ENCODE data around the gene CEACAM4.

CEACAM4 gene

DNA sequence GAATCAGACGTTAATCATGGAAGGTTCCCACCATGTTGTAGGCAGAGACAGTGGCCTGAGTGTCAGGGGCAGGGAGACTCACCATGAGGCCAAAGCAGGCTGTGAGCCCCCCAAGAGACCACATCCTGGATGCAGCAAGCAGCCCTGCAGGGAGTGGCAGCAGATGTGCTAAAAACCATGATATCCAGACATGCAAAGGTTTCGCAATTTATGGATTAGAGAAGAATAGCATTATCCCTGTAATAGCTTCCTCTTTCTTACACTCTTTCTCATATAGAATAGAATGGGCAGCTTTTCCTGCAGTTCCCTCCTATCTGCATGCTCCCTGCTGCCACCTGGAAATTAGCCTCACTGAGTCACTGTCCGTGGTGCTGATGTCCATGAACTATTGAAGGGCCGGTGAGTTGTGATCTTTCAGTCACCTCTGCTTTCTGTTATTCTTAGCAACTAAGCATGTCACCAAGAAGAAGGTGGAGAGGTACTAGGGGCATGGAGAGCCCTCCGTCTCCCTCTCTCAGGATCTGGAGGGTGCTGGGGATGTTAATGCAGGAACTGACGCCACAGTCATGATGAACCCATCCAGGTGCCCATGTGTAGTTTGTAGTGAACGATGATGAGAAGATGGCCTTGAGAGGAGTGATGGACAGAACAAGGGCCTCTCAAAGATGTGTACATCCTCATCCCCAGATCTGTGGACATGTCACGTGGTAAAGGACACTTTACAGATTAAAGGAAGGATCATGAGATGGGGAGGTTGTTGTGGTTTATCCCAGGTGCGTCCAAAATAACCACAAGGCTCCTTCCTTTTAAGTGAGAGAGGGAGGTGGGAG is 9.9 kb downstream of the CEACAM4 start:
- DNase-seq: no peak

DNA sequence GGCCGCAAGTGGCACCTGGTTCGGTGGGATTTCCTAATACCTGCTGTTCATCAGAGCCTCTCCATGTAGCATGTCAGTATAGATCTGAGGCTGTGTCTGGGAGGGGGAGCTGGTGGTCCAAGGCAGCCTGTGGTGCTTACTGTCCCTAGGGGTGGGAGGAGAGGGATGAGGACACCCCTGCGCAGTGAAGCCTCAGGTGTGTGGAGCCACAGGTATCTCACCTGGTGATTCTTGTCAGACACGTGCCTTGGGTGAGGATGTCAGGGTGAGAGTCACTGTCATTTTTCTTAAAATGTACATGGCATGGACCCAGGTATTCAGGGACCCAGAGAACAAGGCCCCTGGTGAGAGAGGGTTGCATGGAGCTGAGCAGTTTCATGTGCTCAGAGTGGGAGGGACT is 11.7 kb downstream of the CEACAM4 start:
- DNase-seq: no peak

DNA sequence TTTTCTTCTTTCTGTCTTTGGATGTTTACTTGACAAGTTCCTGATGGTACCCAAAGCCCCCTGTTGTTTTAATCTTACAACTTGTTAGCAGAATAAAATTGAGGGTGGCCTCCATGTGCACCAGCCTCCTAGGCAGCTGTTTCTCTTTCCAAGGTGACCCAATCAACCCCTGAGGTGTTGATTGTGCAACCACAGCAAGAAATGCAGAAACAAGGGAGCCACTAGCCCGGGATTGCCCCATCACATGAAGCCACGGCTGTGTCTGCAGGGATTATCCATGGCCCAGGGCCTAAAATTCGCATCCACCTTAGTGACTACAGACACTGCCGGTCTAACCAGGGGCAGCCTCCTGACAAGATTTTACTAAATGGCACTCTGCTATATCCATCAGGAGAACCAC is 14.4 kb downstream of the CEACAM4 start:
- DNase-seq: no peak

DNA sequence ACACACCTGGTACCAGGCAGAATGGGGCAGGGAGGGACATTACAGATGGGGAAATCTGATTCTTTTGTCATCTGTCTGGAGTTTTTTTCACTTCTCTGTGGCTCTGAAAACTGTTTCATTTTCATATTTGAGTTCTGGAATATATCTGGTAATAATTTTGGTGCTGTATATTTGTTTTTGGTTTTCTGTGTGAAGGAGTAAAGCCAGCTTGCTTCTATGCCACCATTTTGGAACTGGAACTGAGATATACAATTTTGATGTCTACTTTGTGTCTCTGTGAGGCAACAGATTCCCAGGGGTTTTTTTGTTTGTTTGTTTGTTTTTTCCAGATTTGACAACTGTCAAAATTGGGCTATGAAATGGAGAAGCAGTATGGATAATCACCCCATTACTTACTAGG is 16.1 kb downstream of the CEACAM4 start:
- no peak for DNase-seq

DNA sequence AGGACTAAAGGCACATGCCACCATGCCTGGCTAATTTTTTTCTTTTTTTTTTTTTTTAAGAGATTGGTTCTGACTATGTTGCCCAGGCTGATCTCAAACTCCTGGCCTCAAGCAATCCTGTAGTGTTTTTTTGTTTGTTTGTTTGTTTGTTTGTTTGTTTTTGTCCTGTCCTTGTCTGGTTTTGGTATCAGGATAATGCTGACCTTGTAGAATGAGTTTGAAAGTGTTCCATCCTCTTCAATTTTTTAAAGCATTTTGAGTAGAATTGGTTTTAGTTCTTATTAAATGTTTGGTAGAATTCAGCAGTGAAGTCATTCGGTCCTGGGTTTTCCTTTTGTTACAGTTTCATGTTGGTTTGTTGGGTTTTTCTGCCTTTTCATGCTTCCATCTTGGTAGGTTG is 19.2 kb downstream of the CEACAM4 start:
- no peak for DNase-seq

DNA sequence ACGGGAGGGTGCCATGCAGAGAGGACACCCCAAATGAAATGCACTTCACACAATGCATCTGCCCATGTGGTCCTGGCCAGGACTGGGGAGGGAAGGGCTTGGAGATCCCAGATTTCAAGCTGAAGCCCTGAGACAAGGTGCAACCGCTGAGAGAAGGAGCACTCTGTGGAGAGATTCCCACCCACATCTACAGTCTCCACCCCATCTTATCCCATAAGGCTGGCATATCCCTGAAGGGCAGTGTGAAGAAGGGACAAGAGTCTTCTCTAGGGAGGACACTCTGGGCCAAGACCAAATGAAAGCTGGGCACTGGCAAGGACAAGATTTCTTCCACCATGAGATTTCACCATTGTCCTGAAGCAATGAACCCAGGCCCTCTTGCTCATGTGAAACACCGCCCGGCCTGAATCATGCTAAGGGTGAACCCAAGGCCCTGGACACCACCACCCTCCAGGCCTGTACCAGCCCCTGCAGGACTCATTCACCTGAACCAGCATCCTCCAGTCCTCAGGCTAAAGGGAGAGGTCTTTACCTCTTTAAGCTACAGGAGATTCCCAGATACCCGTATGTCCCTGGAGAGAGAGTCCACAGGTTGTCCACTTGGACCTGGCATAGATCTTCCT is 20.5 kb downstream of the CEACAM4 start:
- DNase-seq: no peak

DNA sequence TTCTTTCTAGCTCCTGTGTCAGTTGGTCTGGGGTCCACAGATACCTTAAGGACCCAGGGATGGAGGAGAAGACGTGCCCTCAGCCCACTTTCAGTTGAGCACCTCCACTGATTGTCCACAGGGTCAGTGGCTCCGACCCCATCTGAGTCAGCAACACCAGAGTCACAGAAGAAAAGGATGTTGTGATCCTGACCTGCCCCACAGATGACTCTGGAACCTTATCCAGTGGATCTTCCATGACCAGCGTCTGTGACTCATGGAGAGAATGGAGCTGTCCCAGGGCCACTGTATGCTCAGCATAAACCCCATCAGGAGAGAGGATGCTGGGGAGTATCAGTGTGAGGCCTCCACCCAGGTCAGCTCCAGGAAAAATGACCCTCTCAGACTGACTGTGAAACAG is 22.0 kb downstream of the CEACAM4 start:
- DNase-seq: no peak

DNA sequence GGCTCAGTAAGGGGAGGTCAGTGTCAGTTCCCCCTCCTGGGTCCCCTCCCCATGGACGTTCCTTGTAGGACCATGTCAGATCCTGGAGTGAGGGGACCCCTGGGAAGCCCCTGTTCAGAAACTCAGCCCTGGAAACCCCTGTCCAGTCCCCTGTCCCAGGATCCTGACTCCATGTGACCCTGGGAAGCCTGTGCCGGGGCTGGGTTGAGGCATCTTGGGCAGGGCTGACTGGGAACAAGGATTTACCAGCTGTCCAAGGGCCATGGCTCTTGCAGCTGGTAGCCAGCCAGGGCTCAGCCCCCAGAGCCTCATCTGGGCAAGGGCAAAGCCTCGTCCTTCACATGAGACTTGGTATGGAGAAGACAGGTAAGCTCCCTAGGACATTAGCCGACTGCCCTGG is 25.1 kb downstream of the CEACAM4 start:
- no peak for DNase-seq

DNA sequence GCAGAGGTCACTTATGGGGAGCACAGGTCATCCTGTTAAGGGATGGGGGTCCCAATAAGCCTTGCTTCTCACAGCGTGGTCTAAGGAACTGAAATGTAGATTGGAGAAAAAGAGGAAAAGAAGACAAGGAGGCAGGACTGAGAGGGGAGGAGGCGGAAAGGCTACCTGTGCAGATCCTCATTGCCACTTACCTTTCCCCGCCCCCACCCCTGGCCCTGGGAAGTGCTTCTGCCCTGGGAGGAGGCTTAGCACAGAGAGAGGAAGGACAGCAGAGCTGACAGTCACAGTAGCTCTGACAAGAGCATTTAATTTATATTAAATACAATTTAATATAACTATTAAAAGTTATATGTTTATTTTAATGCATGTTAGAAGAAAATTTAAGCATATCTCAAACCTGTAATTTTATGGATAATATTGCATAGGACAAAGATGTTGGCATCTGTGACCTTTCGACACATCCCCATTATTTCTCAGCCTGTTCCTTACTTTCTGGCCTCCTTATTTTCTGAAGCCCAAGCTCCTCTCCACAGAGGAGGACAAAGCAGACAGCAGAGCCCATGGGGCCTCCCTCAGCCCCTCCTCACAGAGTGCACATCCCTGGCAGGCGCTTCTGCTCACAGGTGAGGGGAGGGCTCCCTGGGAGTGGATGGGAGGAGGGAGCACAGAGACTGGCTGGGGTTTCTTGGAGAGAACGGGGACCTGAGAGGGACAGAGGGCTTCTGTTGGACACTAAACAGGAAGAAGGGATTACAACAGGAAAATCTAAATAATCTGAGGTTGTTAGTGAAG is 27.5 kb downstream of the CEACAM4 start:
- DNase-seq: no peak

DNA sequence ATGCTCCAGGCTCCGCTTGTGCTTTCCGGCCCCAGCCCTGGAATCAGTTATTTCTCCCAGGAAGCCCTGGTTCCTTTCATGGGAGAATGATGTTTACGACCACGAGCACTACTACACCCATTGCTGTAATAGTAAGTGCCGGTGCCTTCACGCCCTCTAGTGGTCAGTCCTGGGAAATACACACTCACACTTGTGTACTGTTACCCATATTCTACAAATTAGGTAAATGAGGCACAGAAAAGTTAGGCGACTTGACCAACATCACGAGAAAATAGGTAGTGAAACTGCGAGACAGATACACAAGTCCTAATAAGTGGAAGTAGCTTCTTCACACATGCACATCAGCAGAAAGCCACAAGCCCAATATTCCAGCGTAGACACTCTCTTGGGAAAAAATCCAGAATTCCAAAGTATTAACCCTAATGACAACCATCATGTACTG is 29.3 kb downstream of the CEACAM4 start:
- no peak for DNase-seq

DNA sequence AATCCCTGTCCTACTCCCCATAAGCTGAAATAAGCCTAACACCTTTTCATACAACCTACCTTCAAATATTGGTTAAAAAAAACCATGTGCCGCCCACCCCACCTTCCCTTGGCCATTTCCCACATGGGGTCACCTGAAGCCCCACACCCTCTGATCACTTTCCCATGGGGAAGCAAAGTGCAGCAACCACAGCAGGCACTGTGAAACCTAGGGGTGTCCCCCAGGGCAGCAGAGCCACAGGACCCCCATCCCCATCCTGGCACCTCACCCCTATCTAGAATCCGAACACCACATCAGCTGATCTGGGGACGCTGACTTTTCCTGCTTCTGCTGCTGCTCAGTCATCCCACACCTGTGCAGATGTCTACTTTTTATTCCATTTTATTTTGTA is 31.0 kb downstream of the CEACAM4 start:
- DNase-seq: no peak

DNA sequence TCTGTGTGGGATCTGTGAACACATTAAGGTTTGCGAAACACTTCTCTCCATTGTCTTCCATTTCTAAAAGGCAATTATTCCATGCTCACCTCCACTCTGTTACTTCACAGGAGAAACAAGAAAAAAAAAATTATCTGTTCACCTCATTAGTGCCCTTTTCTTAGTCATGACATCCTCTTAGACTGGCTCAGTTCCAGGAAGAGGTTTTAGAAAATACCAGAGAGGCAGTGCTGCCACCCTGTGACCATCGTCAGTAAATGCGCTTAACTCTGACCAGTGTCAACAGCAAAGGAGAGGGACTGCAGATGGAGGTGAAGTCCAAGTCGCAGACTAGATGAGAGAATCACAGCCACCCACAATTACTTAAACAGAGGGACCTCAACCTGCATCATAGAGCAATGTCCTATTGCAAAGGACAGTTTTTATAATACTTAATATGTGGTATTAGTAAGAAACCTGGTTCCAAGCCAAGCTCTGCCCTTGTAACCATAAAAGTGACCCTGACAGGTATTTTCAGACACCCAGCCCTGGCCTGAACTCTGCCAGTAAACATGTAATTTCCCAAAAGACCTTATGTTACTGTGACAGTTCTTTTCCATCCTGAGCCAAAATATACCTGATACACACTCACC is 31.5 kb downstream of the CEACAM4 start:
- DNase-seq: no peak

DNA sequence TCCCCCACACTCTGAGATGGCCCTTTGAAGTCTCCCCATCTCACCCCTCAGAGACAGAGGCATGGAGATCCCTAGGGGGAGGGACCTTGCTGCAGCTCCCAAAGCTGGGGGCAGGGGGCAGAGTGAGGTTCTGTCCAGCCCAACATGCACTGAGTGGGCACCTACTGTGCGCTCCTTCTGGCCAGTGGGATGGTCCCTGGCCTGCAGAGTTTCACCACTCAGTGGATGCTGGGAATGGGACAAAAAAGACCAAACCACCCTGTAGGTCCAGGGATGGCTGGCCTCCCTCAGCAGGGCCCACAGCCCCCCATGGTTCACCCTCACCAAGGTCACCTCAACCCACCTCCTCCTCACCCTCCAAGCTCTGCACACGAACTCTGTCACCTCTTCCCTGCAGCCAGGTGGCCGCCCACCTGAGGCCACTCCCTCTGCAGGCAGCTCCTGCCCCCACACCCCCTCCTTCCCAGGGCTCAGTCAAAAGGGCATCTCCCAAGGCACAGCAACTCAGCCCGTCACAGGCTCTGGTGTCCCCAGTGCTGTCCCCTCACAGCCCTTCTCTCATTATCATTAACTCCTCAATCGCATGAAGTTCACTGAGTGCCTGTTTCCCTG is 34.8 kb downstream of the CEACAM4 start:
- DNase-seq: no peak

DNA sequence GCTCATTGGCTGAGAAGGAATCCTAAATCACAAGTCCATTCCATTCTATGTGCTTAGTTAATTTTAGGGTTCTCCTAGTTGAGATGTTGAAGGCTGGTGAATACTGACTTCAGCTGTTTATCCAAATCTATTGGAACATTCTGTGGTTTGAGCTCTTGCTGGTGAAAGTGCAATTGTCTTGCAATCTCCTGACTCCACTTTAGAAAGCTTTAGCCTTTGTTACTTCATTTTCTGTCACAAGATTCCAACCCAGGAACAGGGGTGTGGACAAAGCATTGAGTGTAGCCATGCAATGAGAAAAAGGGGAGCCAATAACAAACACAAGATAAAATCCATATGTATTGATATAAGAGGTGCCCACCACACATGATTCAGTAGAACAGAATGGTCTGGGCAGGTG is 35.9 kb downstream of the CEACAM4 start:
- no peak for DNase-seq

DNA sequence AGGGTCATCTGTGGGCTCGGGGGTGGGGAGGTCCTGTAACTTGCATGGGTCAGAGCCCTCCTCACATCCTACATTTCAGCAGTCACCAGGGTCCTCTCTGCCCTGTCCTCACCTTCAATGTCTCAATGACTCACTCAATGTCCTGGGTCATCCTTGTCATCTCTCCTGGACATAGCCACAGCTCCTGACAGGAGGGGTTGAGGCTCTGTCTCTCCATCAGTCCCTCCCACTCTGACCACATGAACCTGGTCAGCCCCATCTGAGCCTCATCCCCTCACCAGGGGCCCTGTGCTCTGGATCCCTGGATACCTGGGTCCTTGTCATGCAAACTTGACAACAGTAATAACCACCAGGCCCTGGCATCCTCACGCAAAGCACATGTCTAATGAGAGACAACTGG is 37.5 kb downstream of the CEACAM4 start:
- DNase-seq: no peak

DNA sequence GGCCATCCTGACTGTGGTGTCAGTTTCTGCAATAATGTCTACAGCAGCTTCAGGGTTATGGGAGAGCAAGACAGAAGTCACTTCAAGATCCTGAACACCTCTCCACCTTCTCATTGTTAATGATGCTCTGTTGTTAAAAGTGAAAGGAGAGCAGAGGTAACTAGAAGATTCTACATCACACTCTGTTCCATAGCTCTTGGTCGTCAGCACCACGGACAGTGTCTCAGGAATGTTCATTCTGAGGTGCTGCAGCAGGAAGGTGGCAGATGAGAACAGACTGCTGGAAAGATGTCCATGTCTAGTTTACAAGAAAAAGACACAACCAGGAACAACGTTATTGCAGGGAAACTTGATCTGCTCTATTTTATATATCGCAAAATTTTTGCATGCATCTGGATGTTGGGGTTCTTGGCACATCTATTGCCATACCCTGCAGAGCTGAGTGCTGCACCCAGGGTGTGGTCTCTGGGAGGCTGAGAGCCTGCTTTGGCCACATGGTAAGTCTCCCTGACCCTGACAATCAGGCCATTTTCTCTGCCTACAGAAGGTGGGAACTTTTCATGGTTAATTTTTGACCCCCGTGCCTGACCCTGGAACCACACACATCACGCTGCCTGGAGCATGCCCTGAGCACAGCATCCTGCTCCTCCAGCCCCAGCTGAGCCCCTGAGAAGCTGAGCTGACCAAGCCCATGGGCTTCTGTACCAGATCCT is 38.2 kb downstream of the CEACAM4 start:
- no peak for DNase-seq

DNA sequence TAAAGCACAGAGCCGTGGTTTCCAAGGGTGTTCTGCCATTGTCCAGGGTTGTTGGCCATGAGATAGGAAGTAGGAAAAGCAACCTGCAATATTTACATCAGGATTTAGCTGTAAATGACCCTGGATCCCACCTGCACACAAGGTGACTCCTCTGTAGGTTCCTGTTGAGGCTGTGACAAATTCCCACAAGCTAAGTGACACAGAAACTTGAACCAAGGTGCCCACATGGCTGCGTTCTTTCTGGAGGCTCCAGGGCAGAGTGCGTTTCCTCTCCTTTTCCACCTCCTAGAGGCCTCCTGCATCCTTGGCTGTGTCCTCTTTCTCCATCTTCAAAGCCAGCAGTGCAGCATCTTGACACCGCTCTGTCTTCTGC is 39.0 kb downstream of the CEACAM4 start:
- DNase-seq: no peak

DNA sequence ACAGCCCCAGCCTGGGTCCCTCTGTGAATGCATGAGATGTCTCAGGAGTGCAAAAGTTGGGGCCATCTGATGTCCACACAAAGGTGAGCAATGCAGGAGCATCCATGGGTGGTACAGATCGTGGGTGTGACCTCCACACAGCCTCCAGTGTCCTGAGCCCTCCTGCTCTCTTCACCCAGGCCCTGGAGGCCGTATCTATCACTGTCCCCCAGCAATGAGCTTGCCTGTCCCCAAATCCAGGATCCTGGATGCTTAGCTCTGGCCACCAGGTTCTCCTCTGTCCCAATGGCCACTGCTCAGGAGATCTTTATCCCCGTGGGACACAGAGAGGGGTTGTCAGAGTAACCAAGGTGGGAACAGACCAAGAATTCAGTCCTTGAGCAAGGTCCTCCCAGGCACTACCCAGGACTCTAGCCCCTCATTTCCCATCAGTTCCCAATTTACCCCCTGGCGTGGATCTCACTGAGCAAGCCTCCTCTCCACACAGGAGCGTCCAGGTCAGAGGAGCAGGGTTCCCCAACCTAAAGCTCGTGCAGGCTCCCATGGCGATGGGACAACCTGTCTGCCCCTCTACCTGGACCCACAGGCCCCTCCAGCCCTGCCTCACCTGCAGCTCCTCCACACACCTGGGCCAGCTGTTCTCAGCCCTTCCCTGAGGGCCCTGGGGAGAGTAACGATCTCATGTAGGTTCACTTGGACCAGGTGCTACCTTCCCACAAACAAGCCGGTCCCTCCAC is 39.6 kb downstream of the CEACAM4 start:
- no peak for DNase-seq

DNA sequence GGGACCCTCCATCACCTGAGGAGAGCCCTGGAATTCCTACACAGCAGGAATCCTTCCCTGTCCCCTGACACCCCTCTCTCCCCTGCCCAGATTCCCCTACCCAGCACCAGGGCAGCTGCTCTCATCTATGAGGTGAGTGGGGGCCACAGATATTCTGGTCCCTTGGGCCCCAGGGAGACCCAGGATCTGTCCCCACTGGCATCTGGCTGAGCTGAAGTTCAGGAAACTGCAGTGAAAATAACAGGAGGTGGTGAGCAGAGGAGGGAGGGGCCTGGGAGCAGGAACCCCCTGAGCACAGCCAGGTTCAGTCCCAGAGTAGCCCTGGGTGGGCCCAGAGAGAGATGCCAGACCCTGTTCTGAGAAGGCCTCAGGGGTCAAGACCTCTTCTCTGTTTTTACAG is 40.8 kb downstream of the CEACAM4 start:
- DNase-seq: no peak

DNA sequence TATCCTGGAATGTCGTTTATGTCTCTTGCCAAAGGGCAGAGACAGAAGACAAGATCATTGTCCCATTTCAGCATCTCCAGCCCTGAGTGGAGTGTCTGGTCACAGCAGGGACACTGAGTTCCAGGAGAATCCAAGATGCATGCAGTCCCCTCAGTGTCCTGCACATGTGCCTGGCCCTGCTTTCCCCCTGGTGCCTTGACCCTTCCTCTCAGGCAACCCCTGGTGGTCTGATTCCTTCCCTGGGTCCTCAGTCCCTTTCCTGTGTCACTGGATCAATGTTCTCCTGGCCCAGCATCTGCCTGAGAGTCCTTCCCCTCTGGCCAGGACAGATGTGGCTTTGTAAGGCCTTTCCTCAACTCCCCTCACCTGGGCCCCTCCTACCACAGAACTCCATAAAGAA is 41.9 kb downstream of the CEACAM4 start:
- no peak for DNase-seq

DNA sequence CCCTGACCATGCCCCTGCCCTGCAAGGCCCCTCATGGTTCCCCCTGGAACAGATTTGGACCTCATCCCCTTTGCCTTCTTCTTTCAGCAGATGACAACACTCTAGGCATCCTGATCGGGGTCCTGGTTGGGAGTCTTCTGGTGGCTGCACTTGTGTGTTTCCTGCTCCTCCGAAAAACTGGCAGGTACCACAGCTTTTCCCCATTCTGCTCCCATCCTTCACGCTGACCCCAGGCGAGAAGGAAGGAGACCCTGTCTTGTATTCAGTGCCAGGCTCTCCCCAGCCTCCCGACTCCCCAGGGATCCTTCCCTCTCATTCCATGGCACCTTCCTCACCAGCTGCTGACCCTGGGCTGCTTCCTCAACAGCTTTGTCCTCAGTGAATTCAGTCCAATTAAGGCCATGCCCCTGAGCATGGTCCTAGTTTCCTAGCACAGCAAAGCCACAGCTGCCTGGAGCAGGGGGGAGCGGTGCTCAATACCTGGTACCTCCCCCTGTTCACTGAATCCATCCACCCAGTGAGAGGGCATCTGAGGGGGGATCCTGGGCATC is 42.5 kb downstream of the CEACAM4 start:
- no peak for DNase-seq
